Muscle layer of duodenum (tissue), 2 donors: ENCODE data around the gene OLR1.

ENCODE experiments used
- H3K27ac ChIP-seq: one replicate; pipeline ENCODE4 v1.7.0; 2013; ENCODE audit warnings: mild to moderate bottlenecking, low read length
- H3K27me3 ChIP-seq: one replicate; pipeline ENCODE4 v1.7.0; 2013; ENCODE audit warnings: low read depth, mild to moderate bottlenecking, control low read depth, low read length
- H3K36me3 ChIP-seq, 2 donors: one replicate each; pipeline ENCODE4 v1.7.0; 2013; ENCODE audit warnings: low read length in 2 of 2, control low read depth in 1 of 2, mild to moderate bottlenecking in 1 of 2; ENCODE audit not compliant: insufficient read depth in 2 of 2, control insufficient read depth in 1 of 2
- H3K4me1 ChIP-seq, 2 donors: one replicate each; pipeline ENCODE4 v1.7.0; 2013; ENCODE audit warnings: low read length in 2 of 2, mild to moderate bottlenecking in 2 of 2, control low read depth in 1 of 2, moderate library complexity in 1 of 2; ENCODE audit not compliant: insufficient read depth in 2 of 2, control insufficient read depth in 1 of 2
- H3K4me3 ChIP-seq, 2 donors: one replicate each; pipeline ENCODE4 v1.7.0; 2013; ENCODE audit warnings: low read length in 2 of 2, low read depth in 1 of 2, mild to moderate bottlenecking in 1 of 2
- H3K9me3 ChIP-seq, 2 donors: one replicate each; pipeline ENCODE4 v1.7.0; 2013; ENCODE audit warnings: low read length in 2 of 2, control low read depth in 1 of 2, mild to moderate bottlenecking in 1 of 2; ENCODE audit not compliant: control insufficient read depth in 1 of 2
- donor health status: healthy.

Gene OLR1

GRCh38 chr12:10122689-10123088 lies 49.2 kb downstream of the OLR1 start:
- no peaks in the 10 kb centered on the region for H3K27me3 ChIP-seq
- H3K9me3 ChIP-seq, result no peaks in the 10 kb centered on the region
- no peak overlapping the region for H3K27ac ChIP-seq
- H3K4me3 ChIP-seq, result no peak overlapping the region
- H3K36me3 ChIP-seq, result no peaks in the 10 kb centered on the region
- H3K4me1 ChIP-seq, result no peaks in the 10 kb centered on the region

- Histone ChIP-seq H3K4me1 (no peaks in the 10 kb centered on the region), H3K4me3 (no peak overlapping the region), H3K27ac (no peak overlapping the region), H3K27me3 (no peaks in the 10 kb centered on the region), H3K9me3 (no peaks in the 10 kb centered on the region), H3K36me3 (no peaks in the 10 kb centered on the region)
These were observed 50.7 kb downstream of the OLR1 start for GRCh38 chr12:10121278-10121677.

GRCh38 chr12:10119066-10119465 lies 52.9 kb downstream of the OLR1 start:
- Histone ChIP-seq H3K9me3 (no peaks in the 10 kb centered on the region), H3K36me3 (no peaks in the 10 kb centered on the region), H3K27me3 (no peaks in the 10 kb centered on the region), H3K4me3 (no peak overlapping the region), H3K4me1 (no peaks in the 10 kb centered on the region), H3K27ac (no peak overlapping the region)

- H3K36me3 ChIP-seq, result no peaks in the 10 kb centered on the region
- H3K27ac ChIP-seq, result no peak overlapping the region
- H3K27me3 ChIP-seq, result no peaks in the 10 kb centered on the region
- H3K9me3 ChIP-seq, result no peaks in the 10 kb centered on the region
- H3K4me1 ChIP-seq, result no peaks in the 10 kb centered on the region
- no peak overlapping the region for H3K4me3 ChIP-seq
These were observed 56.0 kb downstream of the OLR1 start for GRCh38 chr12:10115890-10116289.

- no peaks in the 10 kb centered on the region for H3K9me3 ChIP-seq
- H3K4me1 ChIP-seq, result no peaks in the 10 kb centered on the region
- no peak overlapping the region for H3K27ac ChIP-seq
- H3K36me3 ChIP-seq, result no peaks in the 10 kb centered on the region
- no peak overlapping the region for H3K4me3 ChIP-seq
- no peaks in the 10 kb centered on the region for H3K27me3 ChIP-seq
These were observed 56.6 kb downstream of the OLR1 start for GRCh38 chr12:10115311-10115710.

- Histone ChIP-seq H3K27ac (no peak overlapping the region), H3K36me3 (no peaks in the 10 kb centered on the region), H3K4me3 (no peak overlapping the region), H3K4me1 (no peaks in the 10 kb centered on the region), H3K9me3 (no peaks in the 10 kb centered on the region), H3K27me3 (no peaks in the 10 kb centered on the region)
These were observed 58.0 kb downstream of the OLR1 start for GRCh38 chr12:10113920-10114319.

GRCh38 chr12:10113075-10113474 lies 58.9 kb downstream of the OLR1 start:
- H3K4me1 ChIP-seq, result no peaks in the 10 kb centered on the region
- no peak overlapping the region for H3K27ac ChIP-seq
- H3K36me3 ChIP-seq, result no peaks in the 10 kb centered on the region
- H3K4me3 ChIP-seq, result no peak overlapping the region
- no peaks in the 10 kb centered on the region for H3K9me3 ChIP-seq
- no peaks in the 10 kb centered on the region for H3K27me3 ChIP-seq

- Histone ChIP-seq H3K9me3 (no peaks in the 10 kb centered on the region), H3K36me3 (no peaks in the 10 kb centered on the region), H3K27ac (no peak overlapping the region), H3K4me3 (no peak overlapping the region), H3K4me1 (no peaks in the 10 kb centered on the region), H3K27me3 (no peaks in the 10 kb centered on the region)
These were observed 60.5 kb downstream of the OLR1 start for GRCh38 chr12:10111451-10111850.

- H3K27ac ChIP-seq, result no peak overlapping the region
- H3K36me3 ChIP-seq, result no peaks in the 10 kb centered on the region
- no peak overlapping the region for H3K4me3 ChIP-seq
- no peaks in the 10 kb centered on the region for H3K9me3 ChIP-seq
- no peaks in the 10 kb centered on the region for H3K4me1 ChIP-seq
- no peaks in the 10 kb centered on the region for H3K27me3 ChIP-seq
These were observed 61.6 kb downstream of the OLR1 start for GRCh38 chr12:10110256-10110844.
